Effector memory CD8-positive, alpha-beta T cell (primary cell): ENCODE results near the gene DCP1B.

Experiments used
- ATAC-seq: fragments of 150-1000 bp; cut with Tn5 transposase; replicated peaks from 2 replicates; pipeline ENCODE4 v1.10.0; 2021; ENCODE audit warnings: mild to moderate bottlenecking, moderate library complexity
- DNase-seq, 3 experiments: peaks; one replicate each; pipeline ENCODE4 v3.0.0; 2021
- H3K27ac Mint-ChIP-seq, 2 donors: one replicate each; pipeline ENCODE4 v1.8.0; 2022; ENCODE audit warnings: mild to moderate bottlenecking in 2 of 2, mixed read lengths in 2 of 2, moderate library complexity in 2 of 2
- H3K27me3 Mint-ChIP-seq, 2 donors: one replicate each; pipeline ENCODE4 v1.8.0; 2022; ENCODE audit warnings: mixed read lengths in 2 of 2
- H3K36me3 Mint-ChIP-seq: one replicate; pipeline ENCODE4 v1.8.0; 2022; ENCODE audit warnings: mild to moderate bottlenecking, moderate library complexity, mixed read lengths; ENCODE audit not compliant: insufficient read depth
- H3K4me1 Mint-ChIP-seq, 2 donors: one replicate each; pipeline ENCODE4 v1.8.0; 2022; ENCODE audit warnings: low read depth in 2 of 2, mixed read lengths in 2 of 2
- H3K4me3 Mint-ChIP-seq, 2 donors: one replicate each; pipeline ENCODE4 v1.8.0; 2022; ENCODE audit warnings: mild to moderate bottlenecking in 2 of 2, mixed read lengths in 2 of 2, moderate library complexity in 2 of 2
- H3K9me3 Mint-ChIP-seq, 2 donors: one replicate each; pipeline ENCODE4 v1.8.0; 2022; ENCODE audit warnings: mixed read lengths in 2 of 2

Gene DCP1B

GRCh38 chr12:1915082-1915968, 88.9 kb downstream of the DCP1B start:
- Mint-ChIP-seq H3K27ac (peak overlapping the region; percentile 68 to 76), H3K4me1 (peaks cover 11 to 21% of the 10 kb centered on the region in 2 donors), H3K9me3 (no peaks in the 10 kb centered on the region), H3K36me3 (no peaks in the 10 kb centered on the region), H3K27me3 (peaks cover 15 to 32% of the 10 kb centered on the region in 2 donors), H3K4me3 (peak overlapping the region; percentile 51 to 56)
- DNase-seq (peak; percentile 22 to 25 (median 24)), ATAC-seq (peak; percentile 91)

- no peak for DNase-seq
- no peaks in the 10 kb centered on the region for H3K36me3 Mint-ChIP-seq
- ATAC-seq = no peak
- H3K27me3 Mint-ChIP-seq = peaks cover 22 to 32% of the 10 kb centered on the region in 2 donors
- peak overlapping the region in 1 of 2 donors; percentile 5 for H3K4me3 Mint-ChIP-seq
- no peaks in the 10 kb centered on the region for H3K9me3 Mint-ChIP-seq
- peak overlapping the region; percentile 68 to 76 for H3K27ac Mint-ChIP-seq
- peaks cover 11 to 21% of the 10 kb centered on the region in 2 donors for H3K4me1 Mint-ChIP-seq
Observed at GRCh38 chr12:1914114-1914911, 89.9 kb downstream of the DCP1B start.

GRCh38 chr12:1913377-1914113, 90.7 kb downstream of the DCP1B start:
- DNase-seq = no peak
- Mint-ChIP-seq H3K27ac (no peak overlapping the region), H3K36me3 (no peaks in the 10 kb centered on the region), H3K4me1 (peaks cover 11 to 23% of the 10 kb centered on the region in 2 donors), H3K9me3 (no peaks in the 10 kb centered on the region), H3K27me3 (peaks cover 22 to 32% of the 10 kb centered on the region in 2 donors), H3K4me3 (no peak overlapping the region)
- no peak for ATAC-seq

- H3K27ac Mint-ChIP-seq = no peak overlapping the region
- DNase-seq (no peak), ATAC-seq (no peak)
Observed at GRCh38 chr12:1912580-1913376, 91.5 kb downstream of the DCP1B start.

GRCh38 chr12:1911598-1912575, 92.4 kb downstream of the DCP1B start:
- Mint-ChIP-seq H3K4me3 (no peak overlapping the region), H3K9me3 (no peaks in the 10 kb centered on the region), H3K27me3 (peaks cover 27 to 46% of the 10 kb centered on the region in 2 donors), H3K36me3 (no peaks in the 10 kb centered on the region), H3K4me1 (peaks cover 11 to 31% of the 10 kb centered on the region in 2 donors), H3K27ac (no peak overlapping the region)
- DNase-seq (no peak), ATAC-seq (no peak)

More at GRCh38 chr12:1912580-1913376, 91.5 kb downstream of the DCP1B start:
- Mint-ChIP-seq H3K4me3 (no peak overlapping the region), H3K27me3 (peaks cover 24 to 37% of the 10 kb centered on the region in 2 donors), H3K4me1 (peaks cover 11 to 26% of the 10 kb centered on the region in 2 donors), H3K36me3 (no peaks in the 10 kb centered on the region), H3K9me3 (no peaks in the 10 kb centered on the region)

GRCh38 chr12:1910468-1910867, 93.8 kb downstream of the DCP1B start:
- Mint-ChIP-seq H3K4me3 (no peak overlapping the region), H3K27ac (no peak overlapping the region), H3K9me3 (peaks cover 0 to 5% of the 10 kb centered on the region in 2 donors), H3K4me1 (peaks cover 0 to 19% of the 10 kb centered on the region in 2 donors), H3K36me3 (no peaks in the 10 kb centered on the region), H3K27me3 (peaks cover 17 to 43% of the 10 kb centered on the region in 2 donors)
- no peak for ATAC-seq
- no peak for DNase-seq

GRCh38 chr12:1908758-1909157, 95.5 kb downstream of the DCP1B start:
- Mint-ChIP-seq H3K4me1 (peaks cover 0 to 9% of the 10 kb centered on the region in 2 donors), H3K4me3 (peak overlapping the region in 1 of 2 donors; percentile 34), H3K9me3 (peaks cover 0 to 8% of the 10 kb centered on the region in 2 donors), H3K27ac (no peak overlapping the region), H3K36me3 (no peaks in the 10 kb centered on the region), H3K27me3 (peaks cover 17 to 34% of the 10 kb centered on the region in 2 donors)
- DNase-seq (no peak), ATAC-seq (no peak)

- H3K36me3 Mint-ChIP-seq = no peaks in the 10 kb centered on the region
- peaks cover 21 to 31% of the 10 kb centered on the region in 2 donors for H3K27me3 Mint-ChIP-seq
- H3K9me3 Mint-ChIP-seq = peaks cover 5 to 10% of the 10 kb centered on the region in 2 donors
- peak in 1 of 3 experiments; percentile 17 for DNase-seq
- no peak overlapping the region for H3K27ac Mint-ChIP-seq
- peak overlapping the region; percentile 30 to 70 for H3K4me3 Mint-ChIP-seq
- ATAC-seq = peak; percentile 37
- peaks cover 0 to 9% of the 10 kb centered on the region in 2 donors for H3K4me1 Mint-ChIP-seq
Observed at GRCh38 chr12:1907652-1908611, 96.3 kb downstream of the DCP1B start.

GRCh38 chr12:1906579-1906978, 97.7 kb downstream of the DCP1B start:
- Mint-ChIP-seq H3K4me1 (peaks cover 0 to 9% of the 10 kb centered on the region in 2 donors), H3K4me3 (no peak overlapping the region), H3K9me3 (peaks cover 11 to 13% of the 10 kb centered on the region in 2 donors), H3K36me3 (peaks cover 1% of the 10 kb centered on the region), H3K27ac (no peak overlapping the region), H3K27me3 (peaks cover 32 to 34% of the 10 kb centered on the region in 2 donors)
- ATAC-seq = no peak
- DNase-seq = no peak

- Mint-ChIP-seq H3K27me3 (peaks cover 26 to 36% of the 10 kb centered on the region in 2 donors), H3K9me3 (peaks cover 11 to 13% of the 10 kb centered on the region in 2 donors), H3K36me3 (peaks cover 3% of the 10 kb centered on the region), H3K4me1 (peaks cover 0 to 9% of the 10 kb centered on the region in 2 donors), H3K27ac (no peak overlapping the region), H3K4me3 (no peak overlapping the region)
- no peak for ATAC-seq
- DNase-seq = no peak
Observed at GRCh38 chr12:1904875-1905274, 99.4 kb downstream of the DCP1B start.

- no peaks in the 10 kb centered on the region for H3K4me1 Mint-ChIP-seq
- H3K27ac Mint-ChIP-seq = no peak overlapping the region
- peaks cover 1 to 7% of the 10 kb centered on the region in 2 donors for H3K9me3 Mint-ChIP-seq
- H3K36me3 Mint-ChIP-seq = peaks cover 3% of the 10 kb centered on the region
- DNase-seq = no peak
- peaks cover 43 to 66% of the 10 kb centered on the region in 2 donors for H3K27me3 Mint-ChIP-seq
- ATAC-seq = no peak
- H3K4me3 Mint-ChIP-seq = no peak overlapping the region
Observed at GRCh38 chr12:1896964-1897363, 107.3 kb downstream of the DCP1B start.
